ENCODE measurements around the gene HIRA.
"Not testable (repeated sequence)": the region's sequence is repeated elsewhere in the genome, so short reads cannot be mapped to it uniquely, and the experiment has no call there.

Gene HIRA

GRCh38 chr22:19331975-19332374, 99.6 kb downstream of the HIRA start:
- DNase-seq (ENCODE audit: low read depth in 4 of 4, low spot score in 1 of 4), result no peak

GRCh38 chr22:19331474-19331873, 100.1 kb downstream of the HIRA start:
- no peak for DNase-seq (ENCODE audit: low read depth in 4 of 4, low spot score in 1 of 4)

DNA sequence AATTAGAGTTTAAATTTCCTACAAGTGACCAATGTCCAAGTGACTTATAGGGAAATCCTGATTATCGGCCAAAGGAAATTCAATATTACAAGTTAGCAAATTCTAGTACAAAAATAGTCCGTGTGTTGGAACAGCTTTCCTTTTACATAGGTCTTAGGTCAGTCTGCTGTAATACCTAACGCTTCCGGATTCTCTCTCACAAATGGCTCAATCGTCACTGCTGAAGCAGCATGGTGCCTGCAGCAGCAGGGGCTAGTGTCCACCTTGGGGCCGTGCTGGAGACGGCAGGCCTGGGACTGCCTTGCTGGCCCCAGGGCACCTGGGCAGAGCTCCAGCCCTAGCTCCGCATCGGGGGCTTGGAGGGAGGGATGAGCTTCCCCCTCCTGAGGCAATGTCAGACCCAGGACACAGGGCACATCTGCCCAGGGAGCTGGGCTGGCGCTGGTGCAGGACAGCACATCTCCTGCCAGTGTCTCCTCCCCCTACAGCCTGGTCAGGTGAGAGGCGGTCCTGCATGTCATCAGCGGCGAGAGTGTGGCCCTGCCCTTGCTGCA, 100.6 kb downstream of the HIRA start:
- DNase-seq (ENCODE audit: low read depth in 4 of 4, low spot score in 1 of 4), result no peak

- not testable (repeated sequence) for DNase-seq (ENCODE audit: low read depth in 4 of 4, low spot score in 1 of 4)
Measured at GRCh38 chr22:19330205-19330604, 101.3 kb downstream of the HIRA start.

GRCh38 chr22:19329454-19329853, 102.1 kb downstream of the HIRA start:
- no peak for DNase-seq (ENCODE audit: low read depth in 4 of 4, low spot score in 1 of 4)

- no peak for DNase-seq (ENCODE audit: low read depth in 4 of 4, low spot score in 1 of 4)
Measured at GRCh38 chr22:19325296-19325948, 106.1 kb downstream of the HIRA start.

GRCh38 chr22:19323420-19323819, 108.1 kb downstream of the HIRA start:
- DNase-seq (ENCODE audit: low read depth in 4 of 4, low spot score in 1 of 4), result not testable (repeated sequence)

DNA sequence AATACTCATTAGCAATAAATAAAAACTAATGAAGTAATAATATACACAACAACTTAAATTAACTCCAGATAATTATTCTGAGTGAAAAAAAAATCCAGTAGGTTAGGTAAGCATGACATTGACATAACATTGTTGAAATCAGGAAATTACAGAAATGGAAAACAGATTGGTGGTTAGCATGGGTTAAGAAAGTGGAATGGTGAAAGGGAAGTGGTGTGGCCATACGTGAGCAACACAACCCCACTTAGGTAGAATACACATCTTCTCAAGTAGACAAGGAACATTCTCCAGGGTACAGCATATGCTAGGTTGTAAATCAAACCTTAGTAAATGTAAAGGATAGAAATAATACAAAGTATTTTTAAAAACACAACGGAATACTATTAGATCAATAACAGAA, 109.8 kb downstream of the HIRA start:
- no peak for DNase-seq (ENCODE audit: low read depth in 4 of 4, low spot score in 1 of 4)

GRCh38 chr22:19320136-19320535, 111.4 kb downstream of the HIRA start:
- not testable (repeated sequence) for DNase-seq (ENCODE audit: low read depth in 4 of 4, low spot score in 1 of 4)

DNA sequence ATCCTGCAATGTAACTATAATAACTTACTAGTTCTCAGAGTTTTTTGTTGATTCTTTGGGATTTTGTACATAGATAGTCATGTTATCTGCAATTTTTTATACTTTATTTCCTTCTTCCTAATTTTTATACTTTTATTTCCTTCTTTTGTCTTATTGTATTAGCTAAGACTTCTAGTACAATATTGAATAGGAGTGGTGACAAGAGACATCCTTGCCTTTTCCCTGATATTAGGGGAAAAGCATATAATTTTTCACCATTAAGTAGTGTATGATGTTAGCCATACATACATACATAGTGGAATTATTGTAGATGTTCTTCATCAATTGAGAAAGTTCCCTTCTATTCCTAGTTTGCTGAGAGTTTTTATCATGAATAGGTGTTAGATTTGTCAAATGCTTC, 112.3 kb downstream of the HIRA start:
- no peak for DNase-seq (ENCODE audit: low read depth in 4 of 4, low spot score in 1 of 4)

DNA sequence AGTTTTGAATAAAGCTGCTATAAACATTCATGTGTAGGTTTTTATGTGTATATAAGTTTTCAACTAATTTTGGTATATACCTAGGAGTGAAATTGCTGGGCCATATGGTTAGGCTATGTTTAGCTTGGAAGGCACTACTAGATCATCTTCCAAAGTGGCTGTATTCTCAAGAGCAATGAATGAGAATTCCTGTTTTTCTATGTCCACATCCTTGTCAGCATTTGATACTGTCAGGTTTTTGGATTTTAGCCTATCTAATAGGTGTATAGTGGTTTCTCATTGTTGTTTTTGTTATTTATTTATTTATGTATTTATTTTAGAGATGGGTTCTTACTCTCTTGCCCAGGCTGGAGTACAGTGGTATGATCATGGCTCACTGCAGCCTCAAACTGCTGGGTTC, 113.7 kb downstream of the HIRA start:
- DNase-seq (ENCODE audit: low read depth in 4 of 4, low spot score in 1 of 4), result no peak

DNA sequence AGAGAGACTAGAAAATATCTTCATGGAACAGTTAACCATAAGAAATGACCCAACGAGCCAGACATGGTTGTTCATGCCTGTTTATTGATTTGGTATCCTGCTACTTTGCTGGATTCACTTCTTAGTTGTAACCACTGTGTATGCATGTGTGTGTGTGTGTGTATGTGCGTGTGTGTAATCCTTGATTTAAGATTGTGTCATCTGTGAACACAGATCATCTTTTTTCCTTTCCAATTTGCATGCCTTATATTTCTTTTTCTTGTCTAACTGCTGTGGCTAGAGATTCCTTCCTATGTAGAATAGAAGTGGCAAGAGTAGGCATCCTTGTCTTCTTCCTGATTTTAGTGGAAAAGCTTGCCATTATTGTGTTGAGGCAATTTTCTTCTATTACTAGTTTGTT, 123.7 kb downstream of the HIRA start:
- no peak for DNase-seq (ENCODE audit: low read depth in 4 of 4, low spot score in 1 of 4)

DNA sequence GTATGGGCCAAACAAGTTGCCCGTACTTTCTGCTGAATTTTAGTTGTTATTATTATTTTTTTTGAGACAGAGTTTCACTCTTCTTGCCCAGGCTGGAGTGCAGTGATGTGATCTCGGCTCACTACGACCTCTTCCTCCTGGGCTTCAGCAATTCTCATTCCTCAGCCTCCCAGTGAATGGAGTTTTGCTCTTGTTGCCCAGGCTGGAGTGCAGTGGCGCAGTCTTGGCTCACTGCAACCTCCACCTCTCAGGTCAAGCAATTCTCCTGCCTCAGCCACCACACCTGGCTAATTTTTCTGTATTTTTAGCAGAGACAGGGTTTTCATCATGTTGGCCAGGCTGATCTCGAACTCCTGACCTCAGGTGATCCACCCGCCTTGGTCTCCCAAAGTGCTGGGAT, 125.0 kb downstream of the HIRA start:
- not testable (repeated sequence) for DNase-seq (ENCODE audit: low read depth in 4 of 4, low spot score in 1 of 4)

DNA sequence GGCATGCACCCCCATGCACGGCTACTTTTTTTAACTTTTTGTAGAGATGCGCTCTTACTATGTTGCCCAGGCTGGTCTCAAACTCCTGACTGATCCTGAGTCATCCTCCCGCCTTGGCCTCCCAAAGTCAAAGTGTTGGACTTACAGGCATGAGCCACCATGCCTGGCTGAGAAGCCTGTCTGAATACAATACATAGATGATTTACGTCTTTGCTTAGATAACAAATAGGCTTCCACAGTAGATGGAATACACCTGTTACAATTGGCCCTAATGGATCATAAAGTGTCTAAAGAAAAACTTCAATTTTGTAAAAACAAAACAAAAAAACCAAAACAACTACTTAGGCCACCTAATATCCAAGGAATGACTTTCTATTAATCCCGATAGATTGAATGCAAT, 127.0 kb downstream of the HIRA start:
- no peak for DNase-seq (ENCODE audit: low read depth in 4 of 4, low spot score in 1 of 4)

DNA sequence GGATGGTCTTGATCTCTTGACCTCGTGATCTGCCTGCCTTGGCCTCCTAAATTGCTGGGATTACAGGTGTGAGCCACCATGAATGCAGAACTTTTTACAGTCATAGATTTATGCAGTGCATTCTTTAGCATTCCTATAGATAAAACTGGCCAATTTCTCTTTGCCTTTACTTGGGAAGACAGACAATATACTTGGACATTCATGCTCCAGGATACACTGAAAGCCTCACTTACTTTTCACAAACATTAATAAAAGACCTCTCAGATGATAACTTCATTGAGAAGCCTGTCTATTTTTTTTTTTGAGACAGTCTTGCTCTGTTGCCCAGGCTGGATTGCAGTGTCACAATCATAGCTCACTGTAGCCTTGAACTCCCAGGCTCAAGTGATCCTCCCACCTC, 127.7 kb downstream of the HIRA start:
- DNase-seq (ENCODE audit: low read depth in 4 of 4, low spot score in 1 of 4), result no peak

DNA sequence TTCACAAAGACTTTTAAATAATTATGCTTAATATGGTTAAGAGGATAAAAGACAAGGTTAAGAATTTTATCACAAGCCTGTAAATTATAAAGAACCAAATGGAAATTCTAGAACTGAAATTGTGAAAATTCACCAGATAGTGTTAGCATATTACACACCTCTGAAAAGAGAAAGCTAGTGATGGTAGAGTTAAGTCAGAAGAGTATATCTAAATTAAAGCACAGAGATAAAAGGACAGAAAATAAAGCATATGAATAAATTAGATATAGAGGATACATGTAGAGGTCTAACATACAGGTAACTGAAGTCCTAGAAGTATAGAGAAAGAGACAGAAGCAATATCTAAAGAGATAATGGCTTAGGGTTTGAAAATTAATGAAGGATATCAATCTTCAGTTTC, 135.8 kb downstream of the HIRA start:
- no peak for DNase-seq (ENCODE audit: low read depth in 4 of 4, low spot score in 1 of 4)

GRCh38 chr22:19292458-19293230, 138.9 kb downstream of the HIRA start:
- no peak for DNase-seq (ENCODE audit: low read depth in 4 of 4, low spot score in 1 of 4)

DNA sequence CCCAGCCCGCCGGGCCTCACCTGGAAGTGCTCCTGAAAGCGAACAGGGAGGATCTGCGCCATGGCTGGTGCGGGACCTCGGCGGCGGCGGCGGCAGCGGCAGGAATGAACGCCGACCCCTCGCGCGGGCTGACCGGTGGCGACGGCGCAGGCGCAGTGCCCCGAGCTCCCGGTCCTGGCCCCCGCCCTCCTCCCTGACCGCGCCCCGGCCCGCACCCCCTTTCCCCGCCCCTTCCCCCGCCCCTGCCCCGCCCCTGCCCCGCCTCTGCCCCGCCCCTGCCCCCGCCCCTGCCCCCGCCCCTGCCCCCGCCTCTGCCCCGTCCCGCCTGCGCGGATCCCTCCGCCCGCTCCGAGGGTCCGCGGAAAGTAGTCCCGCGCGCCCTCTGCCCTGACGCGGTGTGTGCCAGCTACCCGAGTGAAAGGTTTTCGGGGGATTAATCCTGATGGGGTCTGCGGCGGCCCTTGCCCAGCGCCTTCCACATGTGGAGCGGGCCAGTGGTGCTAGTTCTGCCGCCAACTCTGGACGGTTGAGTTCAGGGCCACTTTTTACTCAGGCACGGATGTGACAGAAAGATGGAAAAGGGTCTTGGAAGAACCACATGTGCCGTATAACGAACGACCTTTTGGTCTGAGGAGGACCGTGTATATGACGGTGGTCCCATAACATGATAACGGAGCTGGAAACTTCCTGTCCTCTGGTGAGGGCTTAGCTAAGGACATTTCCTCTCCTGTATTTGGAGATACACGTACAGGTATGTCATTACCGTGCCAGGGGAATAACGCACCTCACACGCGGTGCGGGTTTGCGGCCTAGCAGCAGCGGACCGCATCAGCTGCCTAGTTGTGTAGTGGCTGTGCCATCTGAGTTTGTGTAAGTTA, 139.7 kb downstream of the HIRA start, which contains the start of gene CLTCL1:
Gene CLTCL1 (minus strand): TSS at position 140 of the 878 bp plus-strand sequence. CDS start 78 bp downstream, at position 62.
- DNase-seq (ENCODE audit: low read depth in 4 of 4, low spot score in 1 of 4), result peak; percentile 45 to 59 (median 56)

DNA sequence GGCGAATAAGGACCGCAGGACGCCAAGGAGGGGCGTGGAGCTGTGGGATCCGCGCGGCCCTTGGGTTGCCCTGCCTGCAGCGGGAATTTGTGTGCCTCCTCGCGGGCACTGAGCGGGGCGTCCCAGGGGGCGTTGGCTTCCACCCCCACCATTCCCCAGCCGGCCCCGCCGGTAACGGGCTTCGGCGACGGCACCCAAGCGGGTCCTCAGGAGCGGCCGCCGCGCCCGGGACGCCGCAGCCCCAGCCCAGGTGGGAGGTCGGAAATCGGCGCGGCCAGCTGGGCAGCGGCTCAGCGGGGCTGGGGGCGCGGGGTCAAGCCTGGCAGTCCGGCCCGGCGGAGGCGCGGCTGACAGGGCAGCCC, 140.3 kb downstream of the HIRA start:
- peak in 1 of 4 experiments; percentile 12 for DNase-seq (ENCODE audit: low read depth in 4 of 4, low spot score in 1 of 4)

DNA sequence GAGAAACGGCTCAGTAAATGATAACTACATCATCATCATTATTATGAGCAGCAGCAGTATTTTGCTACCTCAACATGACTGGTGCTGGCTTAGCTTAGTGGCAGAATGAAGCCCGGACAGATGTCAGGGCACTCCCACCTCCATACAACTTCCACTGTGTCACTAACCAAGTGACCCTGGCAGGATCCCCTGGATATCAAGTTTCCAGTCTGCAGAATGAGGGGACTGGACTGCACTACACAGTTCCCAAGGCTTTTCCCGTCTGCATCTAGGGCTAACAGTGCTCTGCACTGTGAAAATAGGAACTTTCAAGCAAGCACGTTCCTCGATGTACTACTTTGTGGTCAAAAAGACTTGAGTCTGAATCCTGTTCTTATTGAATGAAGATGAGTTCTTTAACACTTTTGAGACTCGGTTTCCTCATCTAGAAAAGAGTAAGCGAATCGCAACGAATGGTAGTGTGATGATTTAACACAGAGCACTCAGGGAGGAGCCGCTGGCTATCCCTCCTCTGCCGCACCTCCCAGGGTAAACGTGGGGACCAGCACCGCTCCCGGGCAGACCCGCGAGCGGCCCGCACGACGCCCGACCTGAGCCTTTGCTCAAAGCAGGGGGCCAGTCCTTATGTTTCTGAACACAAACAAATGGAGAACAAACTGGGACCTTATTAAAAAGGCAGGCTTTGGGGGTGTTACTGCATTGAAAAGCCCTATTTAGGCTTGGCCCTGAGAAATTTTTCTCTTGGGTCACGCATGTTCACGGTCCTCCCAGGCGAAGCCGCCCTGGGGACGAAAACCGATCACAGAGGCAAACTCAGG, 140.9 kb downstream of the HIRA start:
- DNase-seq (ENCODE audit: low read depth in 4 of 4, low spot score in 1 of 4), result peak in 1 of 4 experiments; percentile 1

All from stimulated activated CD4-positive, alpha-beta T cell treated with anti-CD3 and anti-CD28 coated beads, Interleukin-1b, Interleukin-23, amount 100 ng/mL, for 24 hours (primary cell).